Epithelial cell of proximal tubule (primary cell): ENCODE results near the gene E2F7. TPM values are rescaled to one million over a fixed set of nuclear protein-coding genes. Genes with fewer than 3 reads are reported as not detected.
"Not testable (repeated sequence)": the region's sequence is repeated elsewhere in the genome, so short reads cannot be mapped to it uniquely, and the experiment has no call there.

Experiments used
- DNase-seq: peaks from one replicate; pipeline ENCODE4 v3.0.0-alpha.2; 2011; ENCODE audit warnings: low read depth
- H3K4me3 ChIP-seq: 2 replicates; pipeline ENCODE4 v1.5.1; 2011; ENCODE audit warnings: low read depth, mild to moderate bottlenecking, low read length
- CTCF ChIP-seq: conservative IDR thresholded peaks from 2 replicates; pipeline ENCODE4 v1.5.1; 2012; ENCODE audit warnings: low read depth, mild to moderate bottlenecking, low read length
- total RNA-seq: library from RNA; depleted of rRNA; stranded (reverse); fragments of >200 nt; gene quantifications from 2 replicates; pipeline ENCODE4 v1.2.3, GENCODE V29; 2015

E2F7 gene
- total RNA-seq, 1 donor from 2014 or later = 20.5 TPM

- no peak for TF ChIP-seq CTCF
- H3K4me3 ChIP-seq = no peak overlapping the region
- no peak for DNase-seq
These were observed 16.7 kb upstream of the E2F7 start for GRCh38 chr12:77082021-77082420.

GRCh38 chr12:77079631-77080030 lies 14.3 kb upstream of the E2F7 start:
- no peak for TF ChIP-seq CTCF
- DNase-seq = no peak
- no peak overlapping the region for H3K4me3 ChIP-seq

GRCh38 chr12:77078231-77078630 lies 12.9 kb upstream of the E2F7 start:
- no peak for DNase-seq
- no peak overlapping the region for H3K4me3 ChIP-seq
- TF ChIP-seq CTCF = no peak

- DNase-seq = no peak
- H3K4me3 ChIP-seq = no peak overlapping the region
- no peak for TF ChIP-seq CTCF
These were observed 11.5 kb upstream of the E2F7 start for GRCh38 chr12:77076886-77077285.

- DNase-seq, H3K4me3 ChIP-seq: not testable (repeated sequence)
These were observed 8.5 kb upstream of the E2F7 start for GRCh38 chr12:77073894-77074293.

GRCh38 chr12:77072833-77073495 lies 7.6 kb upstream of the E2F7 start:
- no peak overlapping the region for H3K4me3 ChIP-seq
- no peak for DNase-seq
- no peak for TF ChIP-seq CTCF

GRCh38 chr12:77070800-77071449 lies 5.6 kb upstream of the E2F7 start:
- TF ChIP-seq CTCF = no peak
- DNase-seq = no peak
- no peak overlapping the region for H3K4me3 ChIP-seq
